NCI-H774 (cell line): ENCODE data around the gene MGLL.

Experiments used
- DNase-seq: peaks from one replicate; lab custom pipeline; 2025; lab: John Stamatoyannopoulos, UW

MGLL gene

DNA sequence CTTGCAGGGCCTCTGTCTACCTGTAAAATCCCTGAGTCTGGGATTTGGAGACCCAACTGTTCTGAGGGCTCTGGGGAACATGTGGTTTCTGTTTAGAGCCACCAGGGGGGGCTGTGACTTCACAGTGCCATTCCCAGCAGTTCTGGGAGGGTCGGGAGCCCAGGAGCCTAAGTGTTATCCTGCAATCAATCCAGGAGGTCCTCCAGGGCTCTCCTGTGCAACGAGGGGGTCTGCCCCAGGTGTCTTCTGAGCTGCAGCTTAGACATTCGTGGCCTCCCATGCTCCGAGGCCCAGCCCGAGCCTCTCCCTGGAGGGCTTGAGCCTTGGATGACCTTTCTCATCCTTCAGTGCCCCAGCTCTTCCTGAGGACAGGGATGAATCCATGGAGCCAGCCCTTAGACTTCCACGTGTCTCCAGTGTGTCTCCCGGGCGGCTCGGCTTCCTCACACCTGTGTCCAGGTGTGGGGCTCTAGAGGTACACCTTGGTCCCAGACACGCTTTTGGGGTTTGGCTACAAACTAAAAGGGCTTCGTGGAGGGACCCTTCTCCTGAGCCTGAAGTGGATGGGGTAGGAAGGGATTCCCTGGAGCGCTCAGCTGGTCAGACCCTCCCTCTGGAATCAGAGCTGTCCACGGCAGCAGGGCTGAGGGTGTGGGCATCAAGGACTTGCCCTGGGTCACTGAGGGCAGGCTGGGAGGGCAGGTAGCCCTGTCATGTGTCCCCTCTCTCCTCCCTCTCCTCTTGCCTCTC lies 169.9 kb downstream of the MGLL start:
- DNase-seq, result peak; percentile 4

DNA sequence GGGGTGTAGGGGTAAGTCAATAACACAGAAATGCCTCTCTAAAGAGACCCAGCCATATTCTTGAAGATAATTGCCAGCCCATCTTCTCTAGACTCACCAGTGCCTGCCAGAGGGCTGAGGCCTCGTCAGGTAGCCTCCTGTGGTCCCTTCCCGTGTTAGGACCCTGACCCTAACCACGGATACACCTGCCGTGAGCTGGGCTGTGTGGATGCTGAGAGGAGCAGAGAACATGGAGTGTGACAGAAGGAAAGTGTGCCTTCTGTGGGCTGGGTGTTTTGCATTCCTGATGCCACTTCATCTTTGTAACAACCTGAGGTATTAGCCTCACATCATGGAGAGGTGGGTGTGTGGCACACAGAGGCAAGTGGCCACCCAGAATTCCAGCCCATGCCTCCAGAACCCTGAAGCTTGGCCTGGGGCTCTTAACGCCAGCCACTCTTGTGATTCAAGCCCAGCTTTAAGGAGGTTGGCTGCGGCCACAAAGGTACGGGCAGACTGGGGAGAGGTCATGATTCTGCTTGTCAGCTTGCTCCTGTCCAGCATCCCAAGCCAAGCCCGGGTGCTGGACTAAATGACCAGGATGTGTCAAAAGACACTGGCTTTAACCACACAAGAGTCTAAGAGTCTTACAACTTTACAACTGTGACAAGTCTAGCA lies 170.7 kb downstream of the MGLL start:
- DNase-seq, result no peak

DNA sequence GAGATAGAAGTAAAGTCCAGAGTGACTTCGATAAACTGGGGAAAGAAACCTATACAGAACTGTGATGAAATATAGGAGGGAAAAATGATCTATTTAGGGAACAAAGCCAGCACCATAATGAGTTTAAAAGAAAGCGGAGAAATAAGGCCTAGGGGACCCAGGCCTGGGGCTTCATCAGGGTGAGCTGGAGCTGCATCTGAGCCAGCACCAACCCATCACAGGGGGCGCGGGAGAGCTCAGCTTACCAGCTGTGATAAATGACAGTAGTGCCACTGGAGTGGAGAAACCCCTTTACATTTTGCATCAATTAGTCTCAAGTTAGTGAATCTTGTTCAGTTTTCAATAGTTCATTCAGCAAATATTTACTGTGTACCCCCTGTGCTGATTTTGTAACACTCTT lies 172.1 kb downstream of the MGLL start:
- DNase-seq, result no peak

DNA sequence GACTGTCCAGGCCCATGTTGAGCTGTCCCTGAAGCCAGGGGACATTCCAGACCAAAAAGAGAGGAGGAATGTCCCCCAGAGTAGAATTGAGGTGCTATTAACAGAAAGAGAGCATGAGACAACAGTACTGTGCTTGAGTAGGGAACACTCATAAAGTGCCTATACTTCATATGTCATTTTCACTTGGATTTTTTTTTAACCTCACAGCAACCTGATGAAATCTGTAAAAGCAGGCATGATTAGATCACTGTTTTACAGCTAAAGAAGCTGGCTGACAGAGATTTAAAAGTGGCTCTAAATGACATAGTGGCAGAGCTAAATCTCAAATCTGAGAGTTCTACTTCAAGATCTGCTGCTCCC lies 174.5 kb downstream of the MGLL start:
- no peak for DNase-seq

DNA sequence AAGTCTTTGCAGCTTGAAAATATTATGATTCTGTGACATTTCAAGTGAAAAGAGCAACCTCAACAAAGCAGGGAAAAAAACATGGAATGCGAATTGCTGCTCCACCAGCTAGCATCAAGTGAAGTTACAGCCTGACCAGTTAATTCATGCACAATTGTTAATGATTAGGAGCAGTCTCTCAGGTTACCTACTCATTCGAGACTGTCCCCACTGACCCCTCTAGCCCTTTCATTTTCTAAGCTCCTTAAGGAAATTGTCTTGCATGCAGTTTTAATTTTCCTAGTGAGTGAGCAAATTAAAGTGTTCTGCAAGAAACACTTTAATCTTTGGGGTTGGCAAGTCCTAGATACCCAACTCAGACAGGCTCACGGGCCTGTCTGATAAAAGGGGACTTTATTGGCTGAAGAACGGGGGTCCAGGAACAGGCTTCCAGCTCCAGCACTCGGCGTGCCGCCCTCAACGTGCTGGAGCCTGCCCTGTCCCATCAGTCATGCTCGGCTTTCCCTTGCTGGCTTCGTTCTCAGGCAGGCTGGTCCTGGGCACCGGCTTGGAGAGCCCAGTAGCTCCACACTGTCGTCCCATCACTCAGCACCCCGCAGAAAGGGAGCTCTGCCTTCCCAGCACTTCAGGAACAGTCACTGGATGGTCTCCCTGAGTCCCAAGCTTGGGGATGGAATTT lies 175.0 kb downstream of the MGLL start:
- DNase-seq, result no peak

DNA sequence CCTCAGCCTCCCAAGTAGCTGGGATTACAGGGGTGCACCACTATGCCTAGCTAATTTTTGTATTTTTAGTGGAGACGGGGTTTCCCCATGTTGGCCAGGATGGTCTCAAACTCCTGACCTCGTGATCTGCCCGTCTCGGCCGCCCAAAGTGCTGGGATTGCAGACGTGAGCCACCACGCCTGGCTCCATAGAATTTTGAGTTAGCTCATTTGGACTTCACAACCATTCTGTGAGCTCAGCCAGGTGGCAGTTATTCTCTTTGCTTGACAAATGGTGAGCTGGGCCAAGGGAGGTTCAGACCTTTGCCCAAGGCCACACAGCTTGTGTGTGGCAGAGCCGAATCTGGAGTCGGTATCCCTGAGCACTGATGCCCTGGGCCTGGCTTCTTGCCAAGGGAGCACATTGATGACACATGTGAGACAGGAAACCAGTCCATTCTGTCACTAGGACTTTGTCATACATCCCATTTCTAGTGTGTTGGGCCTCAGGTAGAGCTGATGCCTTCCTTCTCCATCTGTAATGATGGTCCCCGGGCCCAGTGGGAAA lies 175.7 kb downstream of the MGLL start:
- no peak for DNase-seq

DNA sequence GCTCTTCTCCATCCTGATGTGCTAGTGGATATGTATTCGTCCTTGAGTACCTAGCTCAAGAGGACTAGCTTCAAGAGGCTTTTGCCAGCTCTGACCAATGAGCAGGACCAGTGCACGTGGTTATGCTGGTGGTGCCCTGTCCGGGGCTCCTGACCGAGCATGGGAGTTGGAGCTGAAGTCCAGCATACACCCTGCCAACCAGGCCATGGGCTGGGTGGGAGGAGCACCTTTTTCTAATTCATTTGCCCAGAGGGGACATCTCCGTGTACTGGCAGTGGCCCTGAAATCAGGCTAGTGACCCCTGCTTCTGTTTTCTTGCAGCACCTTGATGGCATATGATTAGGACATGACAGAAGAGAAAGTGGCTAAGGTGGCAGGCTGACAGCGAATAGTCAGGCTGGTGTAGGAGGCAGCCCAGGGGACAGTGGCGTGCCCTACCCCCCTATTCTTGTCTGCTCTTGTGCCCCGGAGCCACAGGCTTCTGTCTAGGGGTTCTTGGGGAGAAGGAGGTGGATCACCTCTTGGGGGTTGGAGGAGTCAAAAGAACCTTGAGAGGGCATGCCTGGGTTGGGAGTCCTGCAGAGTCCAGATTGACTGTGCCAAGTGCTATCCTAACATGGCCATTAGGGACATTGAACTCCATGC lies 176.8 kb downstream of the MGLL start:
- DNase-seq, result no peak

DNA sequence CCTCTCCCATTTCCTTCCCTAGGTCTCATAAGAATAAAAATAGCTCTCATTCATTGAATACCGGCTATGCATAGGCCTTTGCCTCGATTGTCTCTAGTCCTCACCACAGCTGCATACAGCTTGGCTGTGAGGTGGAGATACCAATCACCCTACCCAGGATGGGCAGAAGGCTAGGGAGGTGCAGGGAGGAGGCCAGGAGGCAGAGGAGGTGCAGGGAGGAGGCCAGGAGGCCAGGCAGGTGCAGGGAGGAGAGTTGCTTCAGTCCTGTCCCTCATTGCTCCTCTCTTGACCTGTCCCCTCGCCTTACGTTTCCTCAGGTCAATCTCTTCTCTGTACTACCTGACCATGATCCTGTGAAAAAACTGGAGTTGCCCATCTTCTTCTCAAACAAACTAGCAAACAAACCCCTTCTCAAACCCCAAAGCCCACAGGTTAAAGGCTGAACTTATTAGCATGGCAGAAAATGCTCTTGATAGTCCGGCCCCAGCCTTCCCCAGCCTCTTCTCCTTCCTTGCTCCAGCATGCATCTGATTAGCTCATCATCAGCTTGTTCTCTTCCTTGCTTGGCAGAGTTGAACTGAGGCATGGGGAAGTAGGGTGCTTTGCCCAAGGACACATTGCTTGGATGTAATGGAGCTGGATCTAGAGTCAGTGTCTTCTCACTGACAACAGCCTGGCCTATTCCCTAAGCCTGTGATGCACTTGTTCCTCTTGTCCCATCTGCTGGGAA lies 177.5 kb downstream of the MGLL start:
- DNase-seq, result no peak

DNA sequence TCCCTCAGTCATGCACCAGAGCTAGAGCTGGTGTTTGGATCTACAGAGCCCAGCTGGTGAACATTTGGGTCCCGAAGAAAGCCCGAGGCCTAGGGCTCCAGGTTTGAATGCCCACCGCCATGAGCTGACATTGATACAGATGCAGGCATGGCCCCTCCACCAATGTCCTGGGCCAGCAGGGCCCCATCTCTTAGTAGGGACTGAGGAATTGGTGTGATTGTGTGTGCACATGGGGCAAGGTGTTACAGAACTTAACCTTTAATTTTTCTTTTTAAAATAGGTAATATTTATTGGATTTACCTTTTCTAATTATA lies 182.3 kb downstream of the MGLL start:
- DNase-seq, result no peak

DNA sequence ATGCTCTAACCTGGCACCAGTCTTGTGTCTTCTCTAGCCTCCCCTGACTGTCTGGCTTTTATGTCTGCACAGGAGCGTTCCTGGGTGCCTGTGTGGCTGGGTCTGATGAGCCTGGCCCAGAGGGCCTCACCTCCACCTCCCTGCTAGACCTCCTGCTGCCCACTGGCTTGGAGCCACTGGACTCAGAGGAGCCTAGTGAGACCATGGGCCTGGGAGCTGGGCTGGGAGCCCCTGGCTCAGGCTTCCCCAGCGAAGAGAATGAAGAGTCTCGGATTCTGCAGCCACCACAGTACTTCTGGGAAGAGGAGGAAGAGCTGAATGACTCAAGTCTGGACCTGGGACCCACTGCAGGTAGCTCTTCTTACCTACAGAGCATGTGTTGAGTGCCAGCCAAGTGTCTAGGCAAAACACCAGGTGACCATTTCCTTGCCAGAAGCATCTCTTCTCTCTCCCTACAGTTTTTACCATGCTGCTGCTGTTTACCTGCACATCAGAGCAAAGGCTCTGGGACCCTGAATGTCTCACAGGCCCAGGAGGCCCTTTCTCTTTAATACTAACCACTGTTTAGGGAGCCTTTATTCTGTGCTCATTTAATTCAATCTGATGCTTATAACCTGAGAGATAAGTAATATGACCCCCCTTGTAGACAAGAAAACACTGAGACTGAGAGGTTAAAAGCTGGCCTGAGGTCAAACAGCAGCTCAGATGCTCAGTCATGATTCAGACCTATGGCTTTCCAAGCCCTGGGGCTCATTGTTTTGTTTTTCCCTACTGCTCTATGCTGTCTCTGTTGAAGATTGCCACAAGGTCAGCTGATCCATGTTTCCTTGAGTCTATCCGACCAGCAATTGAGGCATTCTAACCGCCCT lies 182.9 kb downstream of the MGLL start:
- DNase-seq, result no peak
